ENCODE measurements around the gene ASB2.

DNA sequence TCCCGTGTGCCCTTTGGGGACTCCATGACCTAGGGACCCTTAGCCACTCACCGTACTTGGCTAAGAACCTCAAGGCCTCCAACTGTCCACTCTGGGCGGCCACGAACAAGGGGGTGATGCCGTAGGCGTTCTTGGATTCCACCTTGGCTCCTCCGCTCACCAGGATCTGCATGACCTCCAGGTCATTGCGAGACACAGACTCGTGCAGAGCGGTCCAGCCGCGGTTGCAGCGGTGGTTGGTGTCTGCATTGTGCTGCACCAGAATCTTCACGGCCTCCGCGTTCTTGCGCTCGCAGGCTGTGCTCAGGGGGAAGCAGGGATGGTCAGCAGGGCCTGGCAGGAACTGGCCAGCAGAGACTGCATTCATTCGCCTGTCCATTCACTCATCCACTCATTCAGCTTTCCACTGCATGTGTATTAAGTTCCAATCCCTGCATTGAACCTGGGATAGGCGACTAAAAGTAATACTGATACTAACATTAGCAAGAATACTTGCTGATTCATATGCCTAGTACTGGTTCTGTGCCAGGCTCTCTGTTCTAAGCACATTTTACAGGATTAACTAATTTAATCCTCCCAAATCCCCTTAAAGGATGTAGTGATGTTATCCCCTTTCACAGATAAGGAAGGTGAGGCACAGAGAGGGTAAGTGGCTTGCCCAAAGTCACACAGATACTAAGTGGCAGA lies 25.3 kb downstream of the ASB2 start:
- TF ChIP-seq POLR2A (IDR thresholded peaks at IDR 0.05; ENCODE audit: borderline replicate concordance, extremely low read depth, insufficient read depth, insufficient read length) (no peak), SRF (IDR thresholded peaks at IDR 0.05; ENCODE audit: low read depth) (no peak), POLR2AphosphoS5 (IDR thresholded peaks at IDR 0.05; ENCODE audit: low read depth, low read length) (no peak), EGR1 (IDR thresholded peaks at IDR 0.05; ENCODE audit: low read depth) (no peak), EZH2 (IDR thresholded peaks at IDR 0.05) (no peak), RAD21 (IDR thresholded peaks at IDR 0.05; ENCODE audit: low read depth) (no peak), CEBPB (IDR thresholded peaks at IDR 0.05; ENCODE audit: low read depth) (no peak), JUND (IDR thresholded peaks at IDR 0.05) (no peak)
- TF ChIP-seq, protein P1, sequence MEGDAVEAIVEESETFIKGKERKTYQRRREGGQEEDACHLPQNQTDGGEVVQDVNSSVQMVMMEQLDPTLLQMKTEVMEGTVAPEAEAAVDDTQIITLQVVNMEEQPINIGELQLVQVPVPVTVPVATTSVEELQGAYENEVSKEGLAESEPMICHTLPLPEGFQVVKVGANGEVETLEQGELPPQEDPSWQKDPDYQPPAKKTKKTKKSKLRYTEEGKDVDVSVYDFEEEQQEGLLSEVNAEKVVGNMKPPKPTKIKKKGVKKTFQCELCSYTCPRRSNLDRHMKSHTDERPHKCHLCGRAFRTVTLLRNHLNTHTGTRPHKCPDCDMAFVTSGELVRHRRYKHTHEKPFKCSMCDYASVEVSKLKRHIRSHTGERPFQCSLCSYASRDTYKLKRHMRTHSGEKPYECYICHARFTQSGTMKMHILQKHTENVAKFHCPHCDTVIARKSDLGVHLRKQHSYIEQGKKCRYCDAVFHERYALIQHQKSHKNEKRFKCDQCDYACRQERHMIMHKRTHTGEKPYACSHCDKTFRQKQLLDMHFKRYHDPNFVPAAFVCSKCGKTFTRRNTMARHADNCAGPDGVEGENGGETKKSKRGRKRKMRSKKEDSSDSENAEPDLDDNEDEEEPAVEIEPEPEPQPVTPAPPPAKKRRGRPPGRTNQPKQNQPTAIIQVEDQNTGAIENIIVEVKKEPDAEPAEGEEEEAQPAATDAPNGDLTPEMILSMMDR (IDR thresholded peaks at IDR 0.05 in 2 of 3, conservative IDR thresholded peaks at IDR 0.05 in 1 of 3; ENCODE audit: borderline replicate concordance in 1 of 3, insufficient read depth in 1 of 3, low read depth in 2 of 3, low read length in 2 of 3): no peak

All from HCT116 (cell line).